Measurements from ENCODE around the gene FAM171A1.
A peak's percentile ranks its signal among the peaks of the same experiment; 100 is the strongest.

Gene FAM171A1

GRCh38 chr10:15373199-15373598, 2.1 kb upstream of the FAM171A1 start:
- DNase-seq: no peak

GRCh38 chr10:15370212-15370855, 755 bp downstream of the FAM171A1 start:
- DNase-seq: peak; percentile 42

- peak; percentile 40 for DNase-seq
Observed at GRCh38 chr10:15369256-15370211, 1.6 kb downstream of the FAM171A1 start.

DNA sequence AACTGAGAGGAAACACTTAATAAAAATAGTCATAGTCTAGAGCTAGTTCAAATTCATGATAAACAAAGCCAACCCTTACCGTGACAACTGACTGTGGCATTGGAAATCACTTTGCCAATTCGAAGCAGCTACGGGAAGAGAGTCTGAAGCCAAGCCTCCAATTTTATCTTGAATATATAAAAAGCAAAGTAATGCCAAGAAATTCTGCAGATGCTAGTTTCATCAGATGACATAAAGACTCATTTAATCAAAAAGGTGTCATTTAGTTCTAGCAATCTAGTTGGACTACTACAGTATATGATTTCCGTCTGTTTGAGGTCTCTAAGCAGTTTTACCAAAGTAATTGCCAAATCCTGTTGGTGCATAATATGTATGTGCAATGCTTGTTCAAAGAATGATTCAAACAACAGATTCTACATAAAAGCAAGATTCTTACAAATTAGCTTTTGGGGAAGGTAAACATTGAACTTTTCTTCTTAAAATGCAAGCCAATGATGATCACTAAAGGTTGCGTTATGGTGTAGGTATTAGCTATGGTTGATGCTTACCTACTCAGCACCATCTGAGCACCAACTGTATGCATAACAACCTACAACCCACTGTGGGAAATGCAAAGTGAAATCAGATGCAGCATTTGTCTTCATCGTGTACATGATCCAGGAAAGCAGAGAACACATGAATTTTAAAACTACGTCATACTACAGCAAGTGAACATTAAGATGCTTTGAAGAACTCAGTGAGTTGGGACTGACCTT, 2.8 kb downstream of the FAM171A1 start:
- DNase-seq: no peak

GRCh38 chr10:15367296-15368085, 3.6 kb downstream of the FAM171A1 start:
- DNase-seq: no peak

GRCh38 chr10:15365692-15366091, 5.4 kb downstream of the FAM171A1 start:
- peak; percentile 57 for DNase-seq

DNA sequence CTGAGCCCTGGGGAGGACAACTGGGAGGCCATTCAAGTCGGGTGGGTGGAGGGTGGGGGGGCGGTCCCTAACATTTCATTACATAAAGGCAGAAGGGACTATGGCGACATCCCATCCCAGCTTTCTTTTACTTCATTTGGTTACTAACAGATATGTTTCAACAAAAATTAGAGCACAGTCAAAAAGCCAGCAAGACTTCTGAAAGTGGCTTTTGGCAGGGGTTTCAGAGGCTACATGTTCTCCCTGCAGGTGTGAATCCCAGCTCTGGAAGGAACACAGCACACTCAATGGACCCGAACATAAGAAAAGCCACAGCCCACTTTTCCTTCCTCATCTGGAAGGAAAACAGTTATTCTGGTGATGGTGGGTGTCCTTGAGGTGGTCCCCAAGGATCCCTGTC, 7.1 kb downstream of the FAM171A1 start:
- DNase-seq: no peak

GRCh38 chr10:15363031-15363430, 8.1 kb downstream of the FAM171A1 start:
- DNase-seq: peak; percentile 8

- DNase-seq: peak; percentile 70
Observed at GRCh38 chr10:15361131-15361530, 10.0 kb downstream of the FAM171A1 start.

GRCh38 chr10:15360566-15360965, 10.5 kb downstream of the FAM171A1 start:
- DNase-seq: no peak

DNA sequence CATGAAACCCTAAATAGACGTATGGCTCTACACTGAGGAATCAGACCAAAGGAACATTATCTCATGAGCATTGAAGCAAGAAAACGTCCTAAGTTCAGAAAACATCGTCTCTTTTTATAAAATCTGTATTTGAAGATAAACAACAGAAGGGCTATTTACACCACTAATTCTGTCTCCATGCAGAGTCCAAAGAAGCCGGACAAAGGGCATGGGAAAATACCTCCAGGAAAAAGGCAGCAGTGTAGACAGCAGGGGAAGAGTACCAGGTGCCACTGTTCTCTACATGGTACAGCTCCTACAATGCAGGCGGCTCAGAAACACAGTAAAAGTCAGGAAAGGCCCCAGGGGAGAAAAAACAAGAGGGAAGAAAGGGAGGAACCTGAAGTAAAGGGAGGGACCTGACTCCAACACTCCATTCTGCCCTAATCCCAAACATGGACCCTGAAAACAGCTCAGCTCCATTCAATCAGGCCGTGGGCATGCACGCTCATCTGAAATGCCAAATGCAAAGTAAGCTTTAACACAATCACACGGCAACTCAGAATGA, 17.5 kb downstream of the FAM171A1 start:
- DNase-seq: no peak

GRCh38 chr10:15352836-15353235, 18.3 kb downstream of the FAM171A1 start:
- DNase-seq: no peak

DNA sequence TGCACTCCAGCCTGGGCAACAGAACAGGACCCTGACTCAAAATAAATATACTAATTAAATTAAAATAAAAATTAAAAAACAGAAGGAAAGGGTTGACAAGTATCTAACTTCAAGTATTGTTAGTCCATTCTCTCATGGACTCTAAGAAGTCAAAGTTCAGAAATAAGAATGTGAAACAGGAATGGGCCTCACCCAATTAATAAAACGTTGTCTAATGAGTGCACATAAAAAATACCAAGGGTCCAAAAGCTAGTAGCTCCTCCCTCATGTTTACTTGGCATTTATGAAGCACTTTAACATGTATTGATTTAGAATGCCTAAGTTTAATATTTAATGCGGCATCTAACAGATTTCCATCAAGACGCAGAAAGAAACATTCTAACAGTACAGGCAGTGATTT, 18.9 kb downstream of the FAM171A1 start:
- no peak for DNase-seq

DNA sequence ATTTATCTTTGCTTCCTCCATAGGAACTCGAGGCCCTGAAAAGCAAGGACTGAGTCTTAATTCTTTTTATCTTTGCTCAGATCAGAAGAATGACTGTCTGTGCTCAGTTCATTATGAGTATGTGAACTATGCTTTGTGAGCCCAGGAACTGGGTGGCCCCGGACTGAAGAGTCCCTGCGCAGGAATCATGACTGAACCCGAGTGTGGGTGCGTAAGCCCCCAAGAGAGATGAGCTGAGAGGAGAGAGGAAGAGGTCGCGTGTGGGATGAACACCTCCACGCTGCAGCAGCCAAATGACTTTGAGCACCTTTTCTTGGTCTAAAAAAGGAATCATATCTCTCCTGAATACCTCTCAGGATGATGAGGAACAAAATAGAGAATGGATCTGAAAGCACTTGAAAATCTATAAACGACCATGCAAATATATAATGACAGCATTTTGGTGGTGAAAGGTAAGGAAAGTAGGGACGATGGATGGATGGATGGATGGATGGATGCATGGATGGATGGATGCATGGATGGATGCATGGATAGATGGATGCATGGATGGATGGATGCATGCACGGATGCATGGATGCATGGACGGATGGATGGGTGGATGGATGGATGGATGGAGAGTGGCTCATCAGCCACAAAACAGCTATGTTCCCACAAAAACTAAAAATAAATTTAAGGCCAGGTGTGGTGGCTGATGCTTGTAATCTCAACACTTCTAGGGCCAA, 19.8 kb downstream of the FAM171A1 start:
- DNase-seq: no peak

GRCh38 chr10:15349112-15349511, 22.0 kb downstream of the FAM171A1 start:
- no peak for DNase-seq

DNA sequence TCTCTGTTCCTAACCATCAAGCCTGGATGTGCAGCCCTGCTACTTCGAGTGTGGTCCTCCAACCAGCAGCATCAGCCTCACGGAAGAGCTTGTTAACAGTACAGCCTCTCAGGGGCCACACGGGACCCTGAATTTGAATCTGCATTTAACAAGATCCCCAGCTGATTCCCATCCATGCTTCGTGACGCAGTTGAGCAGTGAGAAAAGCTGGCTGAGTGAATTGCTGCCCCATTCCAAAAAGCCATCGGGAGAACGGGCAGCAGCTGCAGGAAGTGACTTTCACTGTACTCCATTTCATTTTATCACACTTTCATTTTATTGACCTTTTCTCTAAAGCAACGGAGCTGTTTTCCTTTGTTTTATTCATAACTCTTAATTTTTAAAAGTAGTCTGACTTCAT, 22.5 kb downstream of the FAM171A1 start:
- no peak for DNase-seq

- DNase-seq: no peak
Observed at GRCh38 chr10:15347150-15347549, 23.9 kb downstream of the FAM171A1 start.

DNA sequence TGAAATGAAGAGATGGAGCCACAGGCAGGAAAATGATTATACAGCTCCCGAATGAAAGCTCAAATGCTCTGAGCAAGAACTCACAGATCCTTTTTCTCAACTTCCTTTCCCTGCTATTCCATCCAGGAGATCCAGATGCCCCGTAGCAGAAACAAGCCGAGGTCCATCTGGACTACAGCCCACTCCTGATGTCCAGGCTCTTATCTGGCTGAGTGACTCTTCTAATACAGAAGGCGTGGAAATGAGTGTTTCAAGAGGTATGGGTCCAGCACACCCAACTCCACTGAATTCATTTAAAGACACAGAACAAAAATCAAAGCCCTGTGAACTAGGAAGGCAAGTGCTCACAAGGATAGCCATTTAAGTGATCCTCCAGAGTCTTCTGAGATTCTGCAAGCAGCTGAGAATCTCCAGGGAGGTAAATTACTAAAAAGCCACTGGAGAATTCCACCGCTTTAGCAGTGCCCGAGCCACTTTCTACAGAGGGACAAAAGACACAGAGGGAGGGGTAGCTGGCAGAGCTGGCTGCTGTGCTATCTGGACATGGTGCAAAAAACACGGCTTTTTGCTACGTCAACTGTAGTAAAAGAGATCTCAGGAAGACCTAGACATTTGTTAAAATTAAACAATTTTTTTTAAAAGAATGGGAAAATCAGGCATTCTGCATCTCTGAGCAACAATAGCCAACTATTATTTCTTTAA, 24.5 kb downstream of the FAM171A1 start:
- DNase-seq: no peak

DNA sequence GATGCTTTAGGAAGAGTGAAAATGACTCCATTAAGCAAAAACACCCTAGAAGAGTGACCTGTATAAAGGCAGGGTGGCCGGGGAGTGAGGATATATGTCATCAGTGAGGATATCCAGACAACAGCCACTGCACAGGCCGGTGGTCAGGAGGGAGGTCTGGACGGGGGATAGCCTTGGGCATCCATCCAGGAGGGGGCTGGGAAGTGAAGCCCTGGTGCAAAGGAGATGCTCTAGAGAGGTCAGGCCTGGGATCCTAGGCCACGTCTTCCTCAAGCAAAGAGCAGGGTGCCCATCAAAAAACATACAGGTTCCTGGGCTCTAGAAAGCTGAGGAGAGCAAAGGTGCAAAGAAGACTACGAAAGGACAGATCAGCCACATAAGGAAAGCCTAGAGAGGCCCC, 25.6 kb downstream of the FAM171A1 start:
- peak; percentile 48 for DNase-seq

- peak; percentile 97 for DNase-seq
Observed at GRCh38 chr10:15344876-15345285, 26.2 kb downstream of the FAM171A1 start.
